Endothelial cell of umbilical vein (primary cell): Measurements from ENCODE around the gene ACAP1. TPM values are rescaled to one million over a fixed set of nuclear protein-coding genes. Genes with fewer than 3 reads are reported as not detected.

ENCODE experiments used
- BruUV-seq: library from RNA; stranded (reverse); fragments of 400-500 nt; replicated peaks from 2 replicates; lab custom pipeline; 2021; lab: Mats Ljungman, UMichigan
- CTCF ChIA-PET: fragments of 300-600, 350-600 bp; sonication (Branson Sonifier 250); formaldehyde crosslinking; loops from one replicate; lab custom pipeline; 2021; ENCODE audit warnings: antibody characterized with exemption, inconsistent platforms; lab: Charles Lee
- POLR2A ChIA-PET: fragments of 300-600, 350-600 bp; sonication (Branson Sonifier 250); formaldehyde crosslinking; loops from one replicate; lab custom pipeline; 2021; ENCODE audit warnings: antibody characterized with exemption, inconsistent platforms; lab: Charles Lee
- DNase-seq: peaks from one replicate; pipeline ENCODE4 v3.0.0-alpha.2; 2011; ENCODE audit warnings: low read depth, low spot score
- FAIRE-seq: peaks from 2 replicates; lab custom pipeline; 2011; peaks lifted over from hg19 to GRCh38; lab: Jason Lieb, UNC
- H2AFZ ChIP-seq: 2 replicates; pipeline ENCODE4 v1.6.0; 2012; ENCODE audit warnings: low read depth, low read length, control low read depth, inconsistent platforms
- H3K27ac ChIP-seq: 2 replicates; pipeline ENCODE4 v1.5.1; 2011; ENCODE audit warnings: low read depth, mild to moderate bottlenecking, control low read depth, low read length, moderate library complexity; ENCODE audit not compliant: insufficient read depth
- H3K27me3 ChIP-seq, 2 experiments: 2 replicates each; pipeline versions ENCODE4 v1.6.0 to v1.6.1; 2011; ENCODE audit warnings: low read length in 2 of 2, mixed read lengths in 1 of 2; ENCODE audit not compliant: control insufficient read depth in 2 of 2, insufficient read depth in 2 of 2
- H3K36me3 ChIP-seq, 2 experiments: 2 replicates in 1 of 2; 3 replicates in 1 of 2; pipeline ENCODE4 v1.5.1; 2011; ENCODE audit warnings: low read length in 2 of 2, mild to moderate bottlenecking in 1 of 2, moderate library complexity in 1 of 2; ENCODE audit not compliant: control insufficient read depth in 2 of 2, insufficient read depth in 2 of 2; ENCODE audit errors: extremely low read depth in 1 of 2
- H3K4me1 ChIP-seq: 3 replicates; pipeline ENCODE4 v1.5.1; 2011; ENCODE audit warnings: mild to moderate bottlenecking, low read length; ENCODE audit not compliant: control insufficient read depth, insufficient read depth; ENCODE audit errors: extremely low read depth
- H3K4me2 ChIP-seq: 2 replicates; pipeline ENCODE4 v1.6.1; 2011; ENCODE audit warnings: low read length, control low read depth, mixed read lengths; ENCODE audit not compliant: insufficient read depth
- H3K4me3 ChIP-seq, 3 experiments: fragments of 200-600 bp in 1 of 3; sonication (generic), shearing (Covaris generic) in 1 of 3; replicated peaks in 1 of 3; 2 replicates each; pipeline ENCODE4 v1.5.1; 2011 to 2016; ENCODE audit warnings: control low read depth in 3 of 3, low read length in 3 of 3, mild to moderate bottlenecking in 2 of 3, inconsistent platforms in 1 of 3, low read depth in 1 of 3, moderate library complexity in 1 of 3; ENCODE audit not compliant: insufficient read depth in 1 of 3
- H3K79me2 ChIP-seq: 2 replicates; pipeline ENCODE4 v1.6.0; 2012; ENCODE audit warnings: low read length, inconsistent platforms; ENCODE audit not compliant: control insufficient read depth, insufficient read depth
- H3K9ac ChIP-seq: replicated peaks from 2 replicates; pipeline ENCODE3; 2011; ENCODE audit warnings: low read length, control low read depth; ENCODE audit not compliant: insufficient read depth; ENCODE audit errors: extremely low read depth
- H3K9me1 ChIP-seq: replicated peaks from 3 replicates; pipeline ENCODE4 v1.6.0; 2011; ENCODE audit warnings: mild to moderate bottlenecking, low read length; ENCODE audit not compliant: control insufficient read depth, insufficient read depth; ENCODE audit errors: extremely low read depth
- H3K9me3 ChIP-seq: replicated peaks from 2 replicates; pipeline ENCODE4 v1.5.1; 2012; ENCODE audit warnings: low read length, inconsistent platforms; ENCODE audit not compliant: control insufficient read depth, insufficient read depth
- H4K20me1 ChIP-seq: replicated peaks from 2 replicates; pipeline ENCODE3; 2011; ENCODE audit warnings: mild to moderate bottlenecking, low read length; ENCODE audit not compliant: control insufficient read depth, insufficient read depth; ENCODE audit errors: extremely low read depth
- EZH2 ChIP-seq: IDR thresholded peaks from 2 replicates; pipeline ENCODE4 v1.6.1; 2012; ENCODE audit warnings: borderline replicate concordance, low read depth, mild to moderate bottlenecking, moderate library complexity, low read length, inconsistent platforms; ENCODE audit not compliant: severe bottlenecking
- FOS ChIP-seq: IDR thresholded peaks from 2 replicates; pipeline ENCODE4 v1.6.1; 2011; ENCODE audit warnings: mild to moderate bottlenecking, low read length, moderate library complexity, borderline replicate concordance; ENCODE audit not compliant: insufficient read depth
- GATA2 ChIP-seq: IDR thresholded peaks from 2 replicates; pipeline ENCODE4 v1.7.0; 2011; ENCODE audit warnings: low read depth, mild to moderate bottlenecking, moderate library complexity, mixed read lengths, low read length; ENCODE audit not compliant: insufficient read length, insufficient read depth
- JUN ChIP-seq: IDR thresholded peaks from 2 replicates; pipeline ENCODE4 v1.6.1; 2011; ENCODE audit warnings: borderline replicate concordance, low read depth; ENCODE audit not compliant: insufficient read length, insufficient read depth
- MYC ChIP-seq: IDR thresholded peaks from one replicate; pipeline ENCODE4 v1.6.1; 2011; ENCODE audit warnings: mild to moderate bottlenecking, low read depth, low read length
- POLR2A ChIP-seq: IDR thresholded peaks from 2 replicates; pipeline ENCODE4 v1.6.1; 2012; ENCODE audit warnings: low read depth, mild to moderate bottlenecking, control low read depth, low read length
- POLR2AphosphoS5 ChIP-seq: IDR thresholded peaks from 2 replicates; pipeline ENCODE4 v1.6.1; 2012; ENCODE audit warnings: low read depth, mild to moderate bottlenecking, control low read depth, low read length, moderate library complexity; ENCODE audit not compliant: insufficient read depth
- dilution Hi-C: fragments of 300-500 bp; cut with MboI; formaldehyde crosslinking; loops from one replicate; pipeline ENCODE4 v1.15.0; 2019; ENCODE audit warnings: low sequenced_read_pairs; ENCODE audit not compliant: extremely low pct_ligation_motif_present
- intact Hi-C: fragments of 100-400 bp; cut with micrococcal nuclease; formaldehyde crosslinking; loops from one replicate; pipeline ENCODE4 v1.10.0; 2022
- polyA plus RNA-seq, 4 experiments: library from polyadenylated mRNA; depleted of rRNA in 3 of 4; stranded (reverse) in 3 of 4; unstranded in 1 of 4; fragments of >200 nt; gene quantifications; 2 replicates each; pipeline versions ENCODE4 v1.2.1 to v1.2.3, GENCODE V29; 2011 to 2012; ENCODE audit warnings: missing spikeins in 1 of 4
- total RNA-seq: library from RNA; stranded (reverse); gene quantifications from 2 replicates; pipeline ENCODE4 v1.2.3, GENCODE V29; 2021
- TF ChIP-seq, protein P1 (sequence below), 2 donors: IDR thresholded peaks; 1 replicate in 1 of 2; 2 replicates in 1 of 2; pipeline ENCODE4 v1.5.1; 2011; ENCODE audit warnings: low read length in 2 of 2, mild to moderate bottlenecking in 2 of 2, moderate library complexity in 2 of 2, control low read depth in 1 of 2, inconsistent platforms in 1 of 2, low read depth in 1 of 2; ENCODE audit not compliant: insufficient read depth in 1 of 2; ENCODE audit errors: extremely low read depth in 1 of 2
- TF ChIP-seq, protein P2 (sequence below): IDR thresholded peaks from 2 replicates; pipeline ENCODE4 v1.6.1; 2011; ENCODE audit not compliant: insufficient read depth, insufficient read length

The ACAP1 gene
- total and polyA plus RNA-seq, 2 donors (not counting 3 experiments of a cell fraction or from before 2014, with no cell fraction given): 0.46 TPM; not detected in 1

- Histone ChIP-seq H3K4me2 (no peak overlapping the region), H4K20me1 (no peaks in the 10 kb centered on the region), H3K4me1 (no peaks in the 10 kb centered on the region), H3K27ac (no peak overlapping the region), H2AFZ (no peak overlapping the region), H3K27me3 (peaks cover 2 to 3% of the 10 kb centered on the region in 2 experiments), H3K9ac (no peak overlapping the region), H3K79me2 (no peaks in the 10 kb centered on the region), H3K9me3 (no peaks in the 10 kb centered on the region), H3K36me3 (no peaks in the 10 kb centered on the region), H3K4me3 (no peak overlapping the region), H3K9me1 (no peaks in the 10 kb centered on the region)
- dilution Hi-C loops (no loop called here), intact Hi-C loops (no loop called here)
- no TSS peak for BruUV-seq
- POLR2A ChIA-PET: no interaction called here
- TF ChIP-seq EZH2 (no peak), POLR2AphosphoS5 (no peak), POLR2A (no peak), MYC (no peak), JUN (no peak), FOS (no peak), GATA2 (no peak)
- TF ChIP-seq, protein P1, sequence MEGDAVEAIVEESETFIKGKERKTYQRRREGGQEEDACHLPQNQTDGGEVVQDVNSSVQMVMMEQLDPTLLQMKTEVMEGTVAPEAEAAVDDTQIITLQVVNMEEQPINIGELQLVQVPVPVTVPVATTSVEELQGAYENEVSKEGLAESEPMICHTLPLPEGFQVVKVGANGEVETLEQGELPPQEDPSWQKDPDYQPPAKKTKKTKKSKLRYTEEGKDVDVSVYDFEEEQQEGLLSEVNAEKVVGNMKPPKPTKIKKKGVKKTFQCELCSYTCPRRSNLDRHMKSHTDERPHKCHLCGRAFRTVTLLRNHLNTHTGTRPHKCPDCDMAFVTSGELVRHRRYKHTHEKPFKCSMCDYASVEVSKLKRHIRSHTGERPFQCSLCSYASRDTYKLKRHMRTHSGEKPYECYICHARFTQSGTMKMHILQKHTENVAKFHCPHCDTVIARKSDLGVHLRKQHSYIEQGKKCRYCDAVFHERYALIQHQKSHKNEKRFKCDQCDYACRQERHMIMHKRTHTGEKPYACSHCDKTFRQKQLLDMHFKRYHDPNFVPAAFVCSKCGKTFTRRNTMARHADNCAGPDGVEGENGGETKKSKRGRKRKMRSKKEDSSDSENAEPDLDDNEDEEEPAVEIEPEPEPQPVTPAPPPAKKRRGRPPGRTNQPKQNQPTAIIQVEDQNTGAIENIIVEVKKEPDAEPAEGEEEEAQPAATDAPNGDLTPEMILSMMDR (IDR thresholded peaks at IDR 0.05; ENCODE audit: extremely low read depth in 1 of 2, insufficient read depth in 1 of 2, low read depth in 1 of 2, low read length in 2 of 2): no peak
- TF ChIP-seq, protein P2, sequence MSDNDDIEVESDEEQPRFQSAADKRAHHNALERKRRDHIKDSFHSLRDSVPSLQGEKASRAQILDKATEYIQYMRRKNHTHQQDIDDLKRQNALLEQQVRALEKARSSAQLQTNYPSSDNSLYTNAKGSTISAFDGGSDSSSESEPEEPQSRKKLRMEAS: no peak
- CTCF ChIA-PET: interaction anchor here (1.3 to 4.6 kb wide), 4 partner anchors 9 to 67 kb away, joined by 4 to 19 read pairs (median 4); partner anchors contain the start of gene TMEM95
- no peak for FAIRE-seq
- no peak for DNase-seq
These were observed 33.5 kb downstream of the ACAP1 start for GRCh38 chr17:7369825-7370224.
